IPS-20b (cell line): ENCODE data around the gene SPNS2.

Source experiments
- H3K27ac ChIP-seq: one replicate; pipeline ENCODE4 v1.5.1; 2013; ENCODE audit warnings: low read length
- H3K27me3 ChIP-seq: 2 replicates; pipeline ENCODE4 v1.6.1; 2013; ENCODE audit warnings: mild to moderate bottlenecking, low read length, inconsistent platforms; ENCODE audit not compliant: insufficient read depth
- H3K36me3 ChIP-seq: 2 replicates; pipeline ENCODE4 v1.6.1; 2013; ENCODE audit warnings: low read depth, mild to moderate bottlenecking, inconsistent platforms, low read length, moderate library complexity; ENCODE audit not compliant: insufficient read depth
- H3K4me1 ChIP-seq: 2 replicates; pipeline ENCODE4 v1.6.1; 2013; ENCODE audit warnings: mild to moderate bottlenecking, control low read depth, inconsistent platforms, low read length, moderate library complexity; ENCODE audit not compliant: insufficient read depth
- H3K4me3 ChIP-seq: 2 replicates; pipeline ENCODE4 v1.5.1; 2013; ENCODE audit warnings: mild to moderate bottlenecking, low read length, inconsistent platforms
- H3K9ac ChIP-seq: 2 replicates; pipeline ENCODE4 v1.6.1; 2013; ENCODE audit warnings: low read depth, mild to moderate bottlenecking, inconsistent platforms, low read length, moderate library complexity
- H3K9me3 ChIP-seq: 2 replicates; pipeline ENCODE4 v1.6.1; 2013; ENCODE audit warnings: mild to moderate bottlenecking, low read depth, low read length, inconsistent platforms; ENCODE audit not compliant: insufficient read depth

The SPNS2 gene

GRCh38 chr17:4560421-4560820 lies 61.7 kb downstream of the SPNS2 start, which contains the start of gene GGT6:
TSS of gene GGT6 (minus strand) at chr17:4560577. CDS start at chr17:4560521, 56 bp downstream.
- no peaks in the 10 kb centered on the region for H3K36me3 ChIP-seq
- no peak within 1 kb of the TSS for H3K9ac ChIP-seq
- H3K4me1 ChIP-seq, result peaks cover 3% of the 10 kb centered on the region; the same call in 1 of the 2 replicates
- H3K4me3 ChIP-seq, result no peak within 1 kb of the TSS
- no peaks in the 10 kb centered on the region for H3K9me3 ChIP-seq
- H3K27ac ChIP-seq, result no peak within 1 kb of the TSS
- H3K27me3 ChIP-seq, result no peaks in the 10 kb centered on the region

DNA sequence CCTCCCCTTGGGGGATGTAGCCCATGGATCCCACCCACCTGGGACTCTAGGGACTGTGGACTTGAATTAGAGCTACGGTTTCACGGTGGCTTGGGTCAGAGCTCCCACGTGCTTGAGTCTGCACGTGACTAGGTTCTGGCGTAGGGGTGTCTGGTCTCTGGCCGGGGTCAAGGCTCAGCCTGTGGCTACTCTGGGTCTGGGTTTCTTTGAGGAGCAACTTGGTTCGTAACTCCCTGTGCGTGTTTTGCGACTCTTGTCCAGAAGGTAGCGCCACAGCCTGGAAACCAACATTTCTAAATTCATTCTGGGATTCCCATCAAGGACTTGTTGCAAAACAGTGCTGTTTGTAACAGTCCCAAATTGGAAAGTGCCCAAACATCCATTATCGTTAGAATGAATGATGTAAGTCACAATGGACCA lies 62.2 kb downstream of the SPNS2 start:
- Histone ChIP-seq H3K36me3 (no peaks in the 10 kb centered on the region), H3K9ac (no peak overlapping the region), H3K9me3 (no peaks in the 10 kb centered on the region), H3K27ac (no peak overlapping the region), H3K4me3 (no peak overlapping the region), H3K27me3 (peaks cover 2% of the 10 kb centered on the region; the same call in 1 of the 2 replicates), H3K4me1 (peaks cover under 1% of the 10 kb centered on the region; the same call in 1 of the 2 replicates)

GRCh38 chr17:4562015-4562969 lies 63.6 kb downstream of the SPNS2 start:
- Histone ChIP-seq H3K27me3 (peaks cover 6% of the 10 kb centered on the region; the same call in 1 of the 2 replicates), H3K9ac (no peak overlapping the region), H3K4me3 (no peak overlapping the region), H3K4me1 (no peaks in the 10 kb centered on the region), H3K27ac (no peak overlapping the region), H3K9me3 (no peaks in the 10 kb centered on the region), H3K36me3 (no peaks in the 10 kb centered on the region)

DNA sequence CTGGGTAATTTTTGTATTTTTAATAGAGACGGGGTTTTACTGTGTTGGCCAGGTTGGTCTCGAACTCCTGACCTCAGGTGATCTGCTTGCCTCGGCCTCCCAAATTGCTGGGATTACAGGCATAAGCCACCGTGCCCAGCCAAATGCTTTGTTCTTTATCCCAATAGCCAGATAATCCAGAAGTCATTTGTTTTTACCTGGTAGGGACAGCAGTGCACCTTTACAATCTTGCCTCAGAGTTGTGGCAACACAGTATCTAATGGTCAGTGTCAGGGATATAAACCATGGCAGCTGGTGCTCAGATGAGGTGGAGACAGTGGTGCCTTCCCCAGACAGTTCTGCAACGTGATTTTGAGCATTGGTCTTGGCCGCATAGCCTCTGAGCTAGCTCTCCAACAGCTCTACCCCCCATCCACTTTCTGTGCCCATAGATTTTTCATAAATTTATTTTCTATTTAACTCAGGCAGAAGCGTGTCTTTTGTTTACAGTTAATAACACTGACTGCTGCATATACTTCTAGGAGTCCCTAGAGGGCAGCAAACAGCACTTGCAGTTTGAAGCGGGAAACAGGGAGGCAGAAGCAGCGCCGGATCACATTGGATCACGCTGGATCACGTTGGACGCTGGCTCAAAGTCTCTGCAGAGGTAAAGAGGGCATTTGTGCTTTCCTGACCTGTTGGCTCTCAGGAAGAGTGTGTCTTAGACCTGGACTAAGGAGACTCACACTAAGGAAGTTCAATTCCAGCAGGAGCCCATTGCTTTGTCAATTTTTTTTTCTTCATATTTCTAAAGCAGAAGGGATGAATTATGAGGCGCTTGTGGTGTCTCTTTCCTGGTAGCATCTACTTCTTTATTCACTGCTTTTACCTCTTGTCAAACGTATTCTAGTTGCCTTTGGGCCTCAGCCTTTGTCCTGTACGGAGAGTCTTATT lies 66.8 kb downstream of the SPNS2 start:
- Histone ChIP-seq H3K9ac (no peak overlapping the region), H3K36me3 (no peaks in the 10 kb centered on the region), H3K27me3 (peaks cover 6% of the 10 kb centered on the region; the same call in 1 of the 2 replicates), H3K27ac (no peak overlapping the region), H3K4me3 (no peak overlapping the region), H3K4me1 (peaks cover 2% of the 10 kb centered on the region; the same call in 1 of the 2 replicates), H3K9me3 (no peaks in the 10 kb centered on the region)

DNA sequence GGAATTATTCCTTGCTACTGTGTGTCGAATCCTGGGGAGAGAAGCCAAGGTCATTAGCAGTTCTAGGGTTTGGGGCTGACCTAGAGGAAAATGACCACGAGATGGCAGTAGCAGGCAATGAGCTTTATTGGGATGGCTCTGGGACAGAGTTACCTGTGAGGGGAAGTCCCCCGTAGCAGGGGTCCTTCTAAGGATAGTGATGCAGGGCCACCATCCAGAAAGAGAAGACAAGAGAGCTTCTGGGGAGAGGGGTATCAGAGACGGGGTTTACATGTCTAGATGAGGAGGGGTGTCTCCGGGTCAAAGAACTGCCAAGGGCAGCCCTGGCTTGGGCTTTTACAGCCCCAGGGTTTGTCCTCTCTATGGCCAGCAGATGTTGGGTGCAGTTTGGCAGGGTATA lies 68.1 kb downstream of the SPNS2 start:
- Histone ChIP-seq H3K36me3 (no peaks in the 10 kb centered on the region), H3K9me3 (no peaks in the 10 kb centered on the region), H3K27me3 (peaks cover 6% of the 10 kb centered on the region; the same call in 1 of the 2 replicates), H3K4me1 (peaks cover 2% of the 10 kb centered on the region; the same call in 1 of the 2 replicates), H3K9ac (no peak overlapping the region), H3K4me3 (no peak overlapping the region), H3K27ac (no peak overlapping the region)

DNA sequence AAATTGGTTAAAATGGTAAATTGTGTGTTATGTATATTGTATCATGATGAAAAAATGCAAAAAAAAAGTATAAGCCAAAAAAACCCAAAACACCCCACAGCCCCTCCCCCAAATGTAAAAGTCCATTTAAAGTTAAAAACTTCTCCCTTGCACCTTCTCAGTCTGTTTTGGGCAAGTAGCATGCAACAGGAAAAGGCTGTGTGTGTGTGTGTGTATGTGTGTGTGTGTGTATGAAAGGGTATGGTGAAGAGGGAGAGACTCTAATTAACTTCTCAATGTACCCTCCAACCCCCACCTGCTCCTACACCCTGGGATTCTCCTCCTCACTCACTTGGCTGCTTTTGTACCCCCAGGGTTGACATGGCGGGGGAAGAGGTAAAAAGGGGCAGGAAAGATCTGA lies 70.9 kb downstream of the SPNS2 start:
- Histone ChIP-seq H3K4me1 (peaks cover 2% of the 10 kb centered on the region; the same call in 1 of the 2 replicates), H3K9ac (no peak overlapping the region), H3K9me3 (no peaks in the 10 kb centered on the region), H3K27ac (no peak overlapping the region), H3K27me3 (peaks cover 6% of the 10 kb centered on the region; the same call in 1 of the 2 replicates), H3K4me3 (no peak overlapping the region), H3K36me3 (no peaks in the 10 kb centered on the region)

GRCh38 chr17:4572131-4572530 lies 73.5 kb downstream of the SPNS2 start:
- H3K36me3 ChIP-seq, result no peaks in the 10 kb centered on the region
- no peak overlapping the region for H3K27ac ChIP-seq
- H3K4me1 ChIP-seq, result peaks cover 12% of the 10 kb centered on the region; the same call in 1 of the 2 replicates
- H3K9ac ChIP-seq, result no peak overlapping the region
- no peaks in the 10 kb centered on the region; the same call in 1 of the 2 replicates for H3K27me3 ChIP-seq
- no peak overlapping the region for H3K4me3 ChIP-seq
- H3K9me3 ChIP-seq, result no peaks in the 10 kb centered on the region

- Histone ChIP-seq H3K4me3 (no peak overlapping the region), H3K27ac (no peak overlapping the region), H3K4me1 (peaks cover 14% of the 10 kb centered on the region; the same call in 1 of the 2 replicates), H3K36me3 (no peaks in the 10 kb centered on the region), H3K9ac (no peak overlapping the region), H3K27me3 (no peaks in the 10 kb centered on the region; the same call in 1 of the 2 replicates), H3K9me3 (no peaks in the 10 kb centered on the region)
These were observed 74.4 kb downstream of the SPNS2 start for GRCh38 chr17:4573115-4573514.

- H3K27ac ChIP-seq, result no peak overlapping the region
- H3K9me3 ChIP-seq, result no peaks in the 10 kb centered on the region
- H3K4me1 ChIP-seq, result peaks cover 12% of the 10 kb centered on the region; the same call in 1 of the 2 replicates
- no peak overlapping the region for H3K4me3 ChIP-seq
- no peaks in the 10 kb centered on the region for H3K36me3 ChIP-seq
- no peaks in the 10 kb centered on the region; the same call in 1 of the 2 replicates for H3K27me3 ChIP-seq
- no peak overlapping the region for H3K9ac ChIP-seq
These were observed 75.0 kb downstream of the SPNS2 start for GRCh38 chr17:4573669-4574068.

DNA sequence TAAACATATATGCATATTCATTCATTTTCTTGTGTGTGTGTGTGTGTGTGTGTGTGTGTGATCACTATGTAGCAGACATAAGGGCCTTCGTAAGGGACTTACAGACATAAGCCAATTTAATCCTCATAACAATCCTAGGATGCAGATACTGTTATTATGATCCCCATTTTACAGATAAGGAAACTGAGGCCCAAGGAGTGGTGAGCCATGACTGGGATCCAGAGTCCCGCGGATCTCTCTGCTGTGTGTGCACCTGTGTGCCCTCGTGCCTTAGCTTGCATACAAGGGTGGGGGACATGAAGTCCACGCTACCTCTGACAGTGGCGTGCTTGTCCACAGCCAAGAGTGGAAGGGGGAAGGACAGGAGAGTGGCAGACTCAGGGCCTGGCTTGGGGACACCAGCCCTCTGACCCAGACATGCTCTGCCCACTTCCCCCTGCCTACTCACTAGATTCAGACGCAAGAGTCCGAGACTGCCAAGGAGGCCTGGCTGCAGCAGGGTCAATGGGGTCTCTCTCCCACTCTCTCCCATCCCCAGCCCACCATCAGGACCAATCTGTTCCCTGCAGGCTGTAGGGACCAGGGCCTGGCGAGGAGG lies 75.9 kb downstream of the SPNS2 start:
- Histone ChIP-seq H3K27ac (no peak overlapping the region), H3K9ac (no peak overlapping the region), H3K9me3 (no peaks in the 10 kb centered on the region), H3K4me3 (no peak overlapping the region), H3K27me3 (no peaks in the 10 kb centered on the region; the same call in 1 of the 2 replicates), H3K36me3 (no peaks in the 10 kb centered on the region), H3K4me1 (peaks cover 12% of the 10 kb centered on the region; the same call in 1 of the 2 replicates)

DNA sequence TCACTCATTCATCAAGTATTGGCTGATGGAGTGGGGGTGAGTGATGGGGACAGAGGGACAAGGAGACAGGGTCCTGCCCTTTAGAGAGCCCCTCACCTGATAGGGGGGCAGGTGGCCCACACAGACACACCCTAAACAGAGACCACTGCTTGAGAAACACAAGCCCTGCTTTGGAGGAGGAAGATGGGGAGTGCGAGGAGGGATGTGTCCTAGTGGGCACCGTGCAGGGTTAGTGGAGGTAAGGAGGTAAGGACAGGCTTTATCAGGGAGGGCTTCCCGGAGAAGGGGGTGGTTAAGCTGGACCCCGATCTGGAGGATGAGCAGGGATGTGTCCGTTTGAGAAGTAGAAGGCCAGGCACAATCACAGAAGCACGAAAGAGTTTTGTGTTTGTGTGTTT lies 77.5 kb downstream of the SPNS2 start:
- Histone ChIP-seq H3K4me1 (peaks cover 12% of the 10 kb centered on the region; the same call in 1 of the 2 replicates), H3K4me3 (no peak overlapping the region), H3K27ac (no peak overlapping the region), H3K27me3 (no peaks in the 10 kb centered on the region; the same call in 1 of the 2 replicates), H3K36me3 (no peaks in the 10 kb centered on the region), H3K9me3 (no peaks in the 10 kb centered on the region), H3K9ac (peak overlapping the region; percentile 46; the same call in 1 of the 2 replicates)
